Keratinocyte (primary cell): ENCODE measurements around the gene PYY. TPM values are rescaled to one million over a fixed set of nuclear protein-coding genes. Genes with fewer than 3 reads are reported as not detected.

ENCODE experiments used
- DNase-seq: peaks from one replicate; pipeline ENCODE4 v3.0.0-alpha.2; 2011; ENCODE audit warnings: low read depth, missing footprints, low spot score
- FAIRE-seq: peaks from 2 replicates; lab custom pipeline; 2011; peaks lifted over from hg19 to GRCh38; lab: Jason Lieb, UNC
- H2AFZ ChIP-seq: 2 replicates; pipeline ENCODE4 v1.6.0; 2012; ENCODE audit warnings: low read length, control low read depth, inconsistent platforms; ENCODE audit not compliant: control insufficient read depth
- H3K27ac ChIP-seq: 2 replicates; pipeline ENCODE4 v1.5.1; 2011; ENCODE audit warnings: low read length; ENCODE audit not compliant: control insufficient read depth, insufficient read depth
- H3K27me3 ChIP-seq: 3 replicates; pipeline ENCODE4 v1.6.0; 2011; ENCODE audit warnings: low read length; ENCODE audit not compliant: control insufficient read depth, insufficient read depth; ENCODE audit errors: extremely low read depth
- H3K36me3 ChIP-seq, 2 experiments: 2 replicates in 1 of 2; 3 replicates in 1 of 2; pipeline ENCODE4 v1.5.1; 2011; ENCODE audit warnings: low read length in 2 of 2, mild to moderate bottlenecking in 1 of 2; ENCODE audit not compliant: control insufficient read depth in 2 of 2, insufficient read depth in 2 of 2; ENCODE audit errors: extremely low read depth in 1 of 2
- H3K4me1 ChIP-seq: 3 replicates; pipeline ENCODE4 v1.5.1; 2011; ENCODE audit warnings: low read length; ENCODE audit not compliant: control insufficient read depth, insufficient read depth; ENCODE audit errors: extremely low read depth
- H3K4me2 ChIP-seq: 3 replicates; pipeline ENCODE4 v1.6.0; 2011; ENCODE audit warnings: low read depth, low read length; ENCODE audit not compliant: control insufficient read depth, insufficient read depth; ENCODE audit errors: extremely low read depth
- H3K4me3 ChIP-seq, 3 experiments: fragments of 200-600 bp in 1 of 3; sonication (generic) in 1 of 3; 2 replicates in 2 of 3; 3 replicates in 1 of 3; pipeline ENCODE4 v1.5.1; 2011 to 2016; ENCODE audit warnings: low read length in 3 of 3, mild to moderate bottlenecking in 3 of 3, control low read depth in 2 of 3, inconsistent platforms in 1 of 3, low read depth in 1 of 3, mixed read lengths in 1 of 3, mixed run types in 1 of 3, moderate library complexity in 1 of 3; ENCODE audit not compliant: control insufficient read depth in 2 of 3, insufficient read depth in 2 of 3; ENCODE audit errors: extremely low read depth in 1 of 3
- H3K79me2 ChIP-seq: 2 replicates; pipeline ENCODE4 v1.6.0; 2012; ENCODE audit warnings: low read length; ENCODE audit not compliant: control insufficient read depth, insufficient read depth
- H3K9ac ChIP-seq: 3 replicates; pipeline ENCODE4 v1.6.0; 2011; ENCODE audit warnings: low read length; ENCODE audit not compliant: control insufficient read depth, insufficient read depth; ENCODE audit errors: extremely low read depth
- H3K9me1 ChIP-seq: 3 replicates; pipeline ENCODE4 v1.6.0; 2011; ENCODE audit warnings: low read length; ENCODE audit not compliant: control insufficient read depth, insufficient read depth; ENCODE audit errors: extremely low read depth
- H3K9me3 ChIP-seq: 2 replicates; pipeline ENCODE4 v1.5.1; 2012; ENCODE audit warnings: low read depth, low read length; ENCODE audit not compliant: control insufficient read depth
- H4K20me1 ChIP-seq: 3 replicates; pipeline ENCODE4 v1.6.0; 2011; ENCODE audit warnings: low read length; ENCODE audit not compliant: control insufficient read depth, insufficient read depth; ENCODE audit errors: extremely low read depth
- CTCF ChIP-seq, 3 experiments: IDR thresholded peaks in 1 of 3; conservative IDR thresholded peaks in 1 of 3; optimal IDR thresholded peaks in 1 of 3; 2 replicates in 2 of 3; 3 replicates in 1 of 3; pipeline versions ENCODE3 to v1.5.1; 2011; ENCODE audit warnings: low read length in 3 of 3, mild to moderate bottlenecking in 3 of 3, moderate library complexity in 2 of 3, control low read depth in 1 of 3, inconsistent platforms in 1 of 3; ENCODE audit not compliant: insufficient read depth in 2 of 3; ENCODE audit errors: extremely low read depth in 1 of 3
- EZH2 ChIP-seq: IDR thresholded peaks from one replicate; pipeline ENCODE4 v1.6.1; 2012; ENCODE audit warnings: inconsistent platforms, mild to moderate bottlenecking, low read length, moderate library complexity
- dilution Hi-C: fragments of 300-500 bp; cut with MboI; formaldehyde crosslinking; loops from one replicate; pipeline ENCODE4 v1.7.0; 2020; ENCODE audit warnings: low sequenced_read_pairs; ENCODE audit not compliant: extremely low pct_ligation_motif_present
- polyA plus RNA-seq, 5 experiments: library from polyadenylated mRNA; depleted of rRNA in 3 of 5; stranded (reverse) in 3 of 5; stranded (forward) in 1 of 5; unstranded in 1 of 5; fragments of >200 nt; gene quantifications; 1 replicate in 1 of 5; 2 replicates in 3 of 5; 3 replicates in 1 of 5; pipeline versions ENCODE4 v1.2.1 to v1.2.3, GENCODE V29; 2011 to 2012; ENCODE audit warnings: missing spikeins in 2 of 5, low read depth in 1 of 5, low replicate concordance in 1 of 5

PYY gene
- polyA plus RNA-seq, 1 donor (not counting 4 experiments of a cell fraction or from before 2014, with no cell fraction given), result not detected

GRCh38 chr17:43917348-43918025 lies 36.3 kb downstream of the PYY start:
- H3K9me3 ChIP-seq, result no peaks in the 10 kb centered on the region
- peaks cover 24% of the 10 kb centered on the region for H3K27me3 ChIP-seq
- no peaks in the 10 kb centered on the region for H4K20me1 ChIP-seq
- no peaks in the 10 kb centered on the region for H3K36me3 ChIP-seq
- H3K27ac ChIP-seq, result no peak overlapping the region
- H2AFZ ChIP-seq, result no peak overlapping the region
- DNase-seq (no peak), FAIRE-seq (no peak)
- H3K79me2 ChIP-seq, result no peaks in the 10 kb centered on the region
- peak in 2 of 3 experiments; percentile 49 to 62 for TF ChIP-seq CTCF (optimal IDR thresholded peaks at IDR 0.05 in 1 of 3, IDR thresholded peaks at IDR 0.05 in 1 of 3, conservative IDR thresholded peaks at IDR 0.05 in 1 of 3; ENCODE audit: extremely low read depth in 1 of 3, insufficient read depth in 2 of 3, low read length in 3 of 3)
- no peak for TF ChIP-seq EZH2
- dilution Hi-C loops, result no loop called here
- no peak overlapping the region for H3K4me2 ChIP-seq
- H3K4me3 ChIP-seq, result no peak overlapping the region
- no peaks in the 10 kb centered on the region for H3K4me1 ChIP-seq
- no peaks in the 10 kb centered on the region for H3K9me1 ChIP-seq
- H3K9ac ChIP-seq, result no peak overlapping the region

GRCh38 chr17:43917016-43917347 lies 36.8 kb downstream of the PYY start:
- FAIRE-seq (no peak), DNase-seq (no peak)
- Histone ChIP-seq H3K4me2 (no peak overlapping the region), H3K9ac (no peak overlapping the region), H2AFZ (no peak overlapping the region), H3K9me3 (no peaks in the 10 kb centered on the region), H4K20me1 (no peaks in the 10 kb centered on the region), H3K36me3 (no peaks in the 10 kb centered on the region), H3K4me3 (no peak overlapping the region), H3K27me3 (peaks cover 24% of the 10 kb centered on the region), H3K27ac (no peak overlapping the region), H3K9me1 (no peaks in the 10 kb centered on the region), H3K4me1 (no peaks in the 10 kb centered on the region), H3K79me2 (no peaks in the 10 kb centered on the region)
- no peak for TF ChIP-seq CTCF (optimal IDR thresholded peaks at IDR 0.05 in 1 of 3, IDR thresholded peaks at IDR 0.05 in 1 of 3, conservative IDR thresholded peaks at IDR 0.05 in 1 of 3; ENCODE audit: extremely low read depth in 1 of 3, insufficient read depth in 2 of 3, low read length in 3 of 3)
- dilution Hi-C loops, result no loop called here
